HG03045 (cell line): ENCODE measurements around the gene LAPTM5.

Experiments
- ATAC-seq: cut with Tn5 transposase; IDR thresholded peaks from one replicate; pipeline ENCODE4 v1.9.1; 2021; ENCODE audit warnings: mild to moderate bottlenecking, moderate library complexity; ENCODE audit not compliant: unreplicated experiment

LAPTM5 gene

DNA sequence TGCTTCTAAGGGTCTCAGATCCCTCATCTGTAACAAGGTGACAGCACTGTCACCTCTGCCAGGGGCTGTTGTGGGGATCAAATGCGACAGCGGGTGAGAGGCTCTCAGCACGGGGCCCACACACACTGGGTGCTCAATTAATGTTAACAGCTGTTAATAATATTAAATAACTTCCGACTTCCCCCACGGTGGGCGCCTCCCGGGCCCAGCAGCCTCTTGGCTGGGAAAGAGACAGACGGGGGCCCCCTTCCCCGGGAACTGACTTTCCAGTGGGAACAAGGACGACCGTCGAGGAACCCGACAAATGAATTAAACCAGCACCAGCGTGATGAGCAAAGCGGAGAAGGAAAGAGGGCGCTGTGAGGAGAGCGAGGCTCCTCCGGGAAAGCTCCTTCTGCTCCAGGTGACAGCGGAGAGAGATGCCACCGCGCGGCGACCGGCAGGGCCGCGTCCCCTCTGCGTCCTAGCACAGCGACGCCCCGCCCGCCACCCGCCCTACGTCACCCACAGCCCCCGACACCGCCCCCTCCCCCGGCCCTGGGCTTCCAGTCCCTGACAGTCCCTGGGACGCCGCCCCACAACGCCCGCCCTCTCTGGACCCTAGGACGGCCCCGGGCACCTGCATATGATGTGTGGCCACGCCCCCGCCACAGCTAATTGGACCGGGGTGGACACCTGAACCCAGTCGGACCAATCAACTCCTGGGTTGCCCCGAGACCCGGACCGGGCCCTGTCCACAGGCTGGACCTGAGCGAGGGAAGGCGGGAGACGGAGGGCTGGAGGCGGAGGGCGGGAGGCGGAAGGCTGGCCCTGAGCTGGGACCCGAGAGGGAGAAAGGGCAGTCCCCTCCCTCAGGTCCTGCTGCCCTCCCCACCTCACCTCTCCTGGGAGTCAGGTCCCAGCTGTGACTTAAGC is 72.4 kb downstream of the LAPTM5 start:
- no peak for ATAC-seq

- ATAC-seq, result no peak
These were observed 73.3 kb downstream of the LAPTM5 start for GRCh38 chr1:30684259-30684658.

- no peak for ATAC-seq
These were observed 73.9 kb downstream of the LAPTM5 start for GRCh38 chr1:30683699-30684098.
